ENCODE results near the gene LRP1-AS.
A peak's percentile ranks its signal among the peaks of the same experiment; 100 is the strongest.

LRP1-AS gene

GRCh38 chr12:57180321-57180989 lies 33.0 kb upstream of the LRP1-AS start:
- DNase-seq (ENCODE audit: low spot score), result no peak

GRCh38 chr12:57179331-57180086 lies 32.1 kb upstream of the LRP1-AS start:
- no peak for DNase-seq (ENCODE audit: low spot score)

GRCh38 chr12:57178213-57178612 lies 30.8 kb upstream of the LRP1-AS start:
- no peak for DNase-seq (ENCODE audit: low spot score)

- DNase-seq (ENCODE audit: low spot score), result no peak
These were observed 29.9 kb upstream of the LRP1-AS start for GRCh38 chr12:57177354-57177753.

GRCh38 chr12:57176846-57177245 lies 29.4 kb upstream of the LRP1-AS start:
- no peak for DNase-seq (ENCODE audit: low spot score)

GRCh38 chr12:57176139-57176477 lies 28.7 kb upstream of the LRP1-AS start:
- no peak for DNase-seq (ENCODE audit: low spot score)

GRCh38 chr12:57175428-57176138 lies 28.2 kb upstream of the LRP1-AS start:
- no peak for DNase-seq (ENCODE audit: low spot score)

- DNase-seq (ENCODE audit: low spot score), result no peak
These were observed 26.3 kb upstream of the LRP1-AS start for GRCh38 chr12:57173683-57174082.

- peak; percentile 41 for DNase-seq (ENCODE audit: low spot score)
These were observed 25.7 kb upstream of the LRP1-AS start for GRCh38 chr12:57173089-57173488.

- no peak for DNase-seq (ENCODE audit: low spot score)
These were observed 24.2 kb upstream of the LRP1-AS start for GRCh38 chr12:57171668-57172067.

GRCh38 chr12:57170927-57171326 lies 23.5 kb upstream of the LRP1-AS start:
- no peak for DNase-seq (ENCODE audit: low spot score)

GRCh38 chr12:57170408-57170807 lies 23.0 kb upstream of the LRP1-AS start:
- no peak for DNase-seq (ENCODE audit: low spot score)

- no peak for DNase-seq (ENCODE audit: low spot score)
These were observed 22.6 kb upstream of the LRP1-AS start for GRCh38 chr12:57169969-57170368.

GRCh38 chr12:57169046-57169795 lies 21.8 kb upstream of the LRP1-AS start:
- no peak for DNase-seq (ENCODE audit: low spot score)

- DNase-seq (ENCODE audit: low spot score), result no peak
These were observed 20.6 kb upstream of the LRP1-AS start for GRCh38 chr12:57168058-57168457.

GRCh38 chr12:57166971-57167371 lies 19.6 kb upstream of the LRP1-AS start:
- no peak for DNase-seq (ENCODE audit: low spot score)

- DNase-seq (ENCODE audit: low spot score), result no peak
These were observed 18.3 kb upstream of the LRP1-AS start for GRCh38 chr12:57165741-57166140.

GRCh38 chr12:57164966-57165625 lies 17.7 kb upstream of the LRP1-AS start:
- DNase-seq (ENCODE audit: low spot score), result no peak

GRCh38 chr12:57164454-57164853 lies 17.0 kb upstream of the LRP1-AS start:
- no peak for DNase-seq (ENCODE audit: low spot score)

- no peak for DNase-seq (ENCODE audit: low spot score)
These were observed 15.2 kb upstream of the LRP1-AS start for GRCh38 chr12:57162553-57163125.

- DNase-seq (ENCODE audit: low spot score), result no peak
These were observed 14.1 kb upstream of the LRP1-AS start for GRCh38 chr12:57161491-57161890.

GRCh38 chr12:57160741-57161140 lies 13.3 kb upstream of the LRP1-AS start:
- DNase-seq (ENCODE audit: low spot score), result no peak

Data from NAMALWA (cell line).